H1 (cell line): Measurements from ENCODE around the gene PAK5. TPM values are rescaled to one million over a fixed set of nuclear protein-coding genes. Genes with fewer than 3 reads are reported as not detected.

ENCODE experiments used
- CTCF ChIA-PET: fragments of 300-600 bp; sonication (Branson Sonifier 250); formaldehyde crosslinking; loops from one replicate; lab custom pipeline; 2021; ENCODE audit not compliant: partially characterized antibody; lab: Charles Lee
- POLR2A ChIA-PET: fragments of 300-600 bp; sonication (Branson Sonifier 250); formaldehyde crosslinking; loops from one replicate; lab custom pipeline; 2021; ENCODE audit warnings: inconsistent platforms; ENCODE audit not compliant: partially characterized antibody; lab: Charles Lee
- DNase-seq, 2 experiments: peaks; one replicate each; pipeline versions ENCODE4 v3.0.0 to v3.0.0-alpha.2; 2010 to 2022; ENCODE audit warnings: low spot score in 2 of 2, low read depth in 1 of 2, mixed read lengths in 1 of 2
- FAIRE-seq: peaks from 2 replicates; lab custom pipeline; 2011; peaks lifted over from hg19 to GRCh38; lab: Jason Lieb, UNC
- H2AFZ ChIP-seq: 2 replicates; pipeline ENCODE4 v1.8.1; 2012; ENCODE audit warnings: low read length, inconsistent platforms
- H2AK5ac ChIP-seq: 2 replicates; pipeline ENCODE4 v1.6.1; 2013; ENCODE audit warnings: low read depth, low read length
- H2BK120ac ChIP-seq: replicated peaks from 2 replicates; pipeline ENCODE3; 2013; ENCODE audit warnings: low read depth, low read length, inconsistent platforms
- H2BK12ac ChIP-seq: 2 replicates; pipeline ENCODE4 v1.6.1; 2013; ENCODE audit warnings: low read depth, low read length
- H2BK15ac ChIP-seq: 2 replicates; pipeline ENCODE4 v1.6.1; 2013; ENCODE audit warnings: low read length
- H2BK20ac ChIP-seq: 2 replicates; pipeline ENCODE4 v1.6.1; 2013; ENCODE audit warnings: low read length
- H2BK5ac ChIP-seq: 2 replicates; pipeline ENCODE4 v1.6.1; 2013; ENCODE audit warnings: low read depth, low read length
- H3K14ac ChIP-seq: 2 replicates; pipeline ENCODE4 v1.6.1; 2013; ENCODE audit warnings: inconsistent platforms; ENCODE audit not compliant: insufficient read length
- H3K18ac ChIP-seq: 2 replicates; pipeline ENCODE4 v1.6.1; 2013; ENCODE audit warnings: low read length; ENCODE audit errors: extremely low read depth
- H3K23ac ChIP-seq: 2 replicates; pipeline ENCODE4 v1.6.1; 2013; ENCODE audit warnings: inconsistent platforms; ENCODE audit not compliant: insufficient read length
- H3K23me2 ChIP-seq: 2 replicates; pipeline ENCODE4 v1.6.1; 2013; ENCODE audit warnings: low read depth, low read length
- H3K27ac ChIP-seq: 2 replicates; pipeline ENCODE4 v1.6.1; 2011; ENCODE audit warnings: low read depth, low read length, inconsistent platforms
- H3K27me3 ChIP-seq, 4 experiments: replicated peaks in 1 of 4; 1 replicate in 1 of 4; 2 replicates in 3 of 4; pipeline versions ENCODE4 v1.6.1 to v1.8.1; 2011 to 2013; ENCODE audit warnings: low read length in 3 of 4, mild to moderate bottlenecking in 3 of 4, inconsistent platforms in 2 of 4, mixed read lengths in 2 of 4, moderate library complexity in 1 of 4; ENCODE audit not compliant: control insufficient read depth in 3 of 4, insufficient read depth in 3 of 4; ENCODE audit errors: extremely low read depth in 1 of 4
- H3K36me3 ChIP-seq, 4 experiments: 2 replicates each; pipeline versions ENCODE4 v1.6.1 to v1.8.1; 2011 to 2013; ENCODE audit warnings: mild to moderate bottlenecking in 4 of 4, low read length in 3 of 4, moderate library complexity in 2 of 4, control low read depth in 1 of 4, inconsistent platforms in 1 of 4; ENCODE audit not compliant: insufficient read depth in 4 of 4, control insufficient read depth in 2 of 4
- H3K4ac ChIP-seq: replicated peaks from 2 replicates; pipeline ENCODE3; 2013; ENCODE audit warnings: low read length, low read depth, mixed read lengths, inconsistent platforms; ENCODE audit not compliant: insufficient read length
- H3K4me1 ChIP-seq, 4 experiments: replicated peaks in 1 of 4; 1 replicate in 1 of 4; 2 replicates in 3 of 4; pipeline versions ENCODE4 v1.6.1 to v1.8.1; 2011 to 2013; ENCODE audit warnings: low read length in 3 of 4, inconsistent platforms in 2 of 4, mixed read lengths in 1 of 4; ENCODE audit not compliant: insufficient read depth in 4 of 4, control insufficient read depth in 3 of 4
- H3K4me2 ChIP-seq, 2 experiments: 2 replicates each; pipeline versions ENCODE4 v1.6.1 to v1.8.1; 2011 to 2013; ENCODE audit warnings: low read depth in 2 of 2, low read length in 2 of 2, control low read depth in 1 of 2, inconsistent platforms in 1 of 2, mild to moderate bottlenecking in 1 of 2; ENCODE audit not compliant: insufficient read depth in 1 of 2
- H3K4me3 ChIP-seq, 4 experiments: fragments of 200-600, 300-600 bp in 1 of 4; sonication (generic), shearing (Covaris generic), sonication (Bioruptor Twin) in 1 of 4; 2 replicates each; pipeline versions ENCODE4 v1.5.1 to v1.8.1; 2011 to 2016; ENCODE audit warnings: low read length in 4 of 4, low read depth in 3 of 4, control low read depth in 2 of 4, inconsistent platforms in 2 of 4, mild to moderate bottlenecking in 2 of 4, mixed read lengths in 1 of 4, moderate library complexity in 1 of 4; ENCODE audit not compliant: insufficient read depth in 2 of 4; ENCODE audit errors: extremely low read depth in 1 of 4
- H3K56ac ChIP-seq: replicated peaks from 2 replicates; pipeline ENCODE3; 2013; ENCODE audit warnings: low read depth, mild to moderate bottlenecking, mixed read lengths, low read length, inconsistent platforms; ENCODE audit not compliant: insufficient read length
- H3K79me1 ChIP-seq: 2 replicates; pipeline ENCODE4 v1.6.1; 2013; ENCODE audit warnings: low read depth, low read length, control low read depth
- H3K79me2 ChIP-seq, 2 experiments: 2 replicates each; pipeline versions ENCODE4 v1.6.1 to v1.8.1; 2012 to 2013; ENCODE audit warnings: low read length in 2 of 2, mild to moderate bottlenecking in 2 of 2, inconsistent platforms in 1 of 2; ENCODE audit not compliant: insufficient read depth in 2 of 2, control insufficient read depth in 1 of 2
- H3K9ac ChIP-seq, 4 experiments: replicated peaks in 1 of 4; 1 replicate in 1 of 4; 2 replicates in 3 of 4; pipeline versions ENCODE4 v1.6.1 to v1.8.1; 2011 to 2013; ENCODE audit warnings: low read depth in 3 of 4, low read length in 3 of 4, control low read depth in 2 of 4, mild to moderate bottlenecking in 2 of 4, moderate library complexity in 2 of 4, inconsistent platforms in 1 of 4; ENCODE audit errors: extremely low read depth in 1 of 4
- H3K9me3 ChIP-seq, 2 experiments: 2 replicates each; pipeline versions ENCODE4 v1.6.1 to v1.8.1; 2012 to 2013; ENCODE audit warnings: mild to moderate bottlenecking in 2 of 2, moderate library complexity in 2 of 2, control low read depth in 1 of 2, inconsistent platforms in 1 of 2, low read depth in 1 of 2, low read length in 1 of 2, mixed read lengths in 1 of 2; ENCODE audit not compliant: insufficient read depth in 2 of 2
- H4K20me1 ChIP-seq, 2 experiments: replicated peaks in 1 of 2; 2 replicates each; pipeline versions ENCODE3 to v1.8.1; 2011 to 2013; ENCODE audit warnings: inconsistent platforms in 2 of 2, low read length in 2 of 2, mild to moderate bottlenecking in 1 of 2; ENCODE audit not compliant: insufficient read depth in 2 of 2, control insufficient read depth in 1 of 2
- H4K5ac ChIP-seq: 2 replicates; pipeline ENCODE4 v1.6.1; 2013; ENCODE audit warnings: low read length, low read depth, mixed read lengths, inconsistent platforms; ENCODE audit not compliant: insufficient read length
- H4K8ac ChIP-seq: 2 replicates; pipeline ENCODE4 v1.8.0; 2013; ENCODE audit warnings: mild to moderate bottlenecking, moderate library complexity, low read length, inconsistent platforms; ENCODE audit not compliant: insufficient read depth; ENCODE audit errors: extremely low read depth
- H4K91ac ChIP-seq: replicated peaks from 2 replicates; pipeline ENCODE3; 2013; ENCODE audit warnings: low read length, mixed read lengths, inconsistent platforms; ENCODE audit not compliant: insufficient read length
- BRCA1 ChIP-seq: IDR thresholded peaks from 2 replicates; pipeline ENCODE4 v1.6.1; 2012; ENCODE audit warnings: low read depth, low read length, improper control_type of control experiment
- HDAC6 ChIP-seq: IDR thresholded peaks from one replicate; pipeline ENCODE4 v1.7.1; 2012; ENCODE audit warnings: low read depth, mild to moderate bottlenecking, inconsistent platforms, low read length, moderate library complexity
- POU5F1 ChIP-seq: IDR thresholded peaks from 2 replicates; pipeline ENCODE4 v1.6.1; 2011; ENCODE audit warnings: low read depth, mild to moderate bottlenecking, low read length, moderate library complexity
- RFX5 ChIP-seq: IDR thresholded peaks from 2 replicates; pipeline ENCODE4 v1.6.1; 2011; ENCODE audit warnings: low read depth, low read length, improper control_type of control experiment, borderline replicate concordance
- SUZ12 ChIP-seq: fragments of 200-600 bp; sonication (generic); IDR thresholded peaks from 2 replicates; pipeline ENCODE4 v1.6.1; 2012; ENCODE audit warnings: mild to moderate bottlenecking, inconsistent platforms, low read length, moderate library complexity, mixed read lengths
- TAF7 ChIP-seq: optimal IDR thresholded peaks from 2 replicates; pipeline ENCODE3; 2011; ENCODE audit warnings: low read depth, mild to moderate bottlenecking, inconsistent platforms, low read length, moderate library complexity, borderline replicate concordance
- TCF12 ChIP-seq: IDR thresholded peaks from 2 replicates; pipeline ENCODE4 v1.6.1; 2011; ENCODE audit warnings: low read depth, mild to moderate bottlenecking, low read length
- TEAD4 ChIP-seq: IDR thresholded peaks from 2 replicates; pipeline ENCODE4 v1.6.1; 2012; ENCODE audit warnings: low read depth, low read length, inconsistent platforms, mixed read lengths
- WGBS, 2 experiments: shearing (Covaris generic) in 1 of 2; methylation state at CpG; one replicate each; pipeline versions ENCODE4 v1.1.6 to v1.1.7; 2013 to 2015; ENCODE audit warnings: low lambda C conversion rate in 2 of 2, mixed read lengths in 2 of 2, inconsistent platforms in 1 of 2, low coverage in 1 of 2, missing lambda C conversion rate in 1 of 2; ENCODE audit not compliant: insufficient replicate concordance in 2 of 2, insufficient coverage in 1 of 2, insufficient read length in 1 of 2; ENCODE audit errors: extremely low coverage in 1 of 2, missing lambda C conversion rate in 1 of 2; 5-methylcytosine and 5-hydroxymethylcytosine counted together
- polyA plus RNA-seq, 7 experiments: library from polyadenylated mRNA; depleted of rRNA in 3 of 7; stranded (reverse) in 5 of 7; unstranded in 2 of 7; fragments of >200 nt in 5 of 7; fragments of 200-250 nt in 2 of 7; gene quantifications; 1 replicate in 5 of 7; 2 replicates in 1 of 7; 4 replicates in 1 of 7; pipeline versions ENCODE4 v1.2.1 to v1.2.3, GENCODE V29; 2011 to 2013; ENCODE audit warnings: missing spikeins in 2 of 7, mixed read lengths in 2 of 7
- total RNA-seq: library from RNA; stranded (reverse); fragmentation: NEBNext Ultra II Directional; extraction: Animal tissue kit (Norgen Biotek cat#: 25700); gene quantifications from 2 replicates; pipeline ENCODE4 v1.2.1, GENCODE V29; 2021
- TF ChIP-seq, protein P1 (sequence below), 3 experiments: IDR thresholded peaks; 1 replicate in 2 of 3; 2 replicates in 1 of 3; pipeline versions ENCODE4 v1.5.1 to v1.6.1; 2011; ENCODE audit warnings: low read length in 3 of 3, mild to moderate bottlenecking in 3 of 3, inconsistent platforms in 2 of 3, low read depth in 1 of 3, moderate library complexity in 1 of 3; ENCODE audit not compliant: insufficient read depth in 1 of 3; ENCODE audit errors: control extremely low read depth in 1 of 3
- TF ChIP-seq, protein P2 (sequence below): IDR thresholded peaks from 2 replicates; pipeline ENCODE4 v1.6.1; 2011; ENCODE audit warnings: low read length, improper control_type of control experiment
- TF ChIP-seq, protein P3 (sequence below): IDR thresholded peaks from 2 replicates; pipeline ENCODE4 v1.6.1; 2012; ENCODE audit warnings: inconsistent platforms

The PAK5 gene
- total and polyA plus RNA-seq, 2 of the 8 experiments (the other 6 are each of a cell fraction or from before 2014, with no cell fraction given), result 0.54 to 0.80 TPM

DNA sequence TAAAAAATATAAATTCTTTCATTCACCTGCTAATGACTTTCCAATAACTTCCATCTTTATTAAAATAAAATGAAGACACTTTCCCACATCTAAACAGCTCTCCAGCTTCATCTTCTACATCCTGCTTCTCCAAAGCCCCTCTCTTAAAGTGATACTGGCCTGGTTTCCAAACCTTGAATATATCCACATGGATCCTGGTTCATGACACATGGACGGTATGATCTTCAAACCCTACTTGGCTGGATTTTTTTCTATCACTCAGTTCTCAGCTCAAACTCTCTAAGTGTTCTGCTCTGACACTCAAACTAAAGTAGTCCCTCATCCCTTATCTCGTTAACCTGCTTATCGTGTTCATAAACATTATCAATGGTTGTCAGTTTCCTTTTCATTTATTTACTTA lies 128.2 kb downstream of the PAK5 start:
- Histone ChIP-seq H3K56ac (no peak overlapping the region), H2AFZ (no peak overlapping the region), H3K4me2 (no peak overlapping the region), H3K14ac (no peak overlapping the region), H3K4me1 (no peaks in the 10 kb centered on the region), H4K8ac (no peak overlapping the region), H3K23ac (no peak overlapping the region), H2BK12ac (no peak overlapping the region), H2BK5ac (no peak overlapping the region), H4K20me1 (no peaks in the 10 kb centered on the region), H2BK20ac (no peak overlapping the region), H3K4ac (no peak overlapping the region), H3K4me3 (no peak overlapping the region), H3K27me3 (no peaks in the 10 kb centered on the region), H3K79me1 (no peaks in the 10 kb centered on the region), H3K79me2 (no peaks in the 10 kb centered on the region), H3K27ac (no peak overlapping the region), H3K9ac (no peak overlapping the region), H3K9me3 (no peaks in the 10 kb centered on the region), H2BK120ac (no peak overlapping the region), H2AK5ac (no peak overlapping the region), H4K5ac (no peak overlapping the region), H2BK15ac (no peak overlapping the region), H3K23me2 (no peaks in the 10 kb centered on the region; the same call in 1 of the 2 replicates), H4K91ac (no peak overlapping the region), H3K36me3 (no peaks in the 10 kb centered on the region), H3K18ac (no peak overlapping the region)
- DNase-seq (no peak), FAIRE-seq (no peak)
- WGBS, 2 experiments, result 80% methylated on average over 3 of the region's 3 CpGs; no CpG with 5 or more reads in 1 of the 2 experiments
- ChIA-PET CTCF (interaction anchor here (0.9 to 1.5 kb wide), 4 partner anchors 9 to 380 kb away, joined by 3 to 4 read pairs (median 4); no protein-coding TSS in a partner anchor), POLR2A (no interaction called here)
- no peak for TF ChIP-seq SUZ12
- TF ChIP-seq TAF7, result no peak
- no peak for TF ChIP-seq POU5F1
- TF ChIP-seq TCF12, result no peak
- no peak for TF ChIP-seq TEAD4
- TF ChIP-seq, protein P1, sequence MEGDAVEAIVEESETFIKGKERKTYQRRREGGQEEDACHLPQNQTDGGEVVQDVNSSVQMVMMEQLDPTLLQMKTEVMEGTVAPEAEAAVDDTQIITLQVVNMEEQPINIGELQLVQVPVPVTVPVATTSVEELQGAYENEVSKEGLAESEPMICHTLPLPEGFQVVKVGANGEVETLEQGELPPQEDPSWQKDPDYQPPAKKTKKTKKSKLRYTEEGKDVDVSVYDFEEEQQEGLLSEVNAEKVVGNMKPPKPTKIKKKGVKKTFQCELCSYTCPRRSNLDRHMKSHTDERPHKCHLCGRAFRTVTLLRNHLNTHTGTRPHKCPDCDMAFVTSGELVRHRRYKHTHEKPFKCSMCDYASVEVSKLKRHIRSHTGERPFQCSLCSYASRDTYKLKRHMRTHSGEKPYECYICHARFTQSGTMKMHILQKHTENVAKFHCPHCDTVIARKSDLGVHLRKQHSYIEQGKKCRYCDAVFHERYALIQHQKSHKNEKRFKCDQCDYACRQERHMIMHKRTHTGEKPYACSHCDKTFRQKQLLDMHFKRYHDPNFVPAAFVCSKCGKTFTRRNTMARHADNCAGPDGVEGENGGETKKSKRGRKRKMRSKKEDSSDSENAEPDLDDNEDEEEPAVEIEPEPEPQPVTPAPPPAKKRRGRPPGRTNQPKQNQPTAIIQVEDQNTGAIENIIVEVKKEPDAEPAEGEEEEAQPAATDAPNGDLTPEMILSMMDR (IDR thresholded peaks at IDR 0.05; ENCODE audit: control extremely low read depth in 1 of 3, insufficient read depth in 1 of 3, low read depth in 1 of 3, low read length in 3 of 3), result no peak
- TF ChIP-seq, protein P2, sequence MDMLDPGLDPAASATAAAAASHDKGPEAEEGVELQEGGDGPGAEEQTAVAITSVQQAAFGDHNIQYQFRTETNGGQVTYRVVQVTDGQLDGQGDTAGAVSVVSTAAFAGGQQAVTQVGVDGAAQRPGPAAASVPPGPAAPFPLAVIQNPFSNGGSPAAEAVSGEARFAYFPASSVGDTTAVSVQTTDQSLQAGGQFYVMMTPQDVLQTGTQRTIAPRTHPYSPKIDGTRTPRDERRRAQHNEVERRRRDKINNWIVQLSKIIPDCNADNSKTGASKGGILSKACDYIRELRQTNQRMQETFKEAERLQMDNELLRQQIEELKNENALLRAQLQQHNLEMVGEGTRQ, result no peak
- no peak for TF ChIP-seq HDAC6
- TF ChIP-seq, protein P3, sequence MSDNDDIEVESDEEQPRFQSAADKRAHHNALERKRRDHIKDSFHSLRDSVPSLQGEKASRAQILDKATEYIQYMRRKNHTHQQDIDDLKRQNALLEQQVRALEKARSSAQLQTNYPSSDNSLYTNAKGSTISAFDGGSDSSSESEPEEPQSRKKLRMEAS, result no peak
- no peak for TF ChIP-seq RFX5
- TF ChIP-seq BRCA1, result no peak
